ENCODE results near the gene CXCL8. TPM values are rescaled to one million over a fixed set of nuclear protein-coding genes. Genes with fewer than 3 reads are reported as not detected.

The CXCL8 gene
- polyA plus RNA-seq, 1 donor from 2014 or later, result not detected

DNA sequence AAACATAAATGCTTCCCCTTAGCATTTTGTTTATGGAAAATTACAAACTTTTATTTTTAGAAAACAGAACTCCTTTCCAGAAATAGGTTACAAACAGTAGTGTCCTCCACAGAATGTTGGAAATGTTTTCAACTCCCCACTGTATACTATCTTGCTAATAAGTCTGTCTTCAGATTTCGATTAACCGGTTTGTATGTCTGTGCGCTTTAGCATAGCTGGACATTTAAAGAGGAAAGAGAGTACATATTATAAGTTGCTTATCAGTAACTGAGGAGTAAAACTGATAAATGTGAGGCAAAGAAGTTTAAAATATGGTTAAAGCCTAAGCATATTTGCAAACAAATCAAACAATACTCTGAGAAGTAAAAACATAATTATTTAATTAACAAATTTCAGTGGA lies 3.4 kb downstream of the CXCL8 start:
- Histone ChIP-seq H2AFZ (ENCODE audit: low read depth, low read length) (no peak overlapping the region), H4K20me1 (ENCODE audit: insufficient read depth) (no peaks in the 10 kb centered on the region), H3F3A (ENCODE audit: insufficient read depth, low read length, poor library complexity, severe bottlenecking) (no peaks in the 10 kb centered on the region), H3K36me3 (ENCODE audit: insufficient read depth, low read length) (no peaks in the 10 kb centered on the region), H3K79me2 (replicated peaks; ENCODE audit: insufficient read depth, low read length) (no peaks in the 10 kb centered on the region), H3K27me3 (ENCODE audit: insufficient read depth, low read depth, low read length) (no peaks in the 10 kb centered on the region), H3K9me3 (ENCODE audit: low read length) (no peaks in the 10 kb centered on the region), H3K4me3 (ENCODE audit: low read length) (no peak overlapping the region), H3K9me2 (ENCODE audit: insufficient read depth, low read length) (no peaks in the 10 kb centered on the region), H3K27ac (ENCODE audit: low read length) (no peak overlapping the region), H3K4me2 (ENCODE audit: low read length) (no peak overlapping the region), H3K9ac (ENCODE audit: low read length) (no peak overlapping the region)
- TF ChIP-seq CTCF (IDR thresholded peaks at IDR 0.05; ENCODE audit: poor library complexity, severe bottlenecking), result no peak
- TF ChIP-seq POLR2AphosphoS5 (IDR thresholded peaks at IDR 0.05), result no peak
- no peak for TF ChIP-seq EZH2 (IDR thresholded peaks at IDR 0.05; ENCODE audit: borderline replicate concordance, insufficient read depth, low read length, poor library complexity, severe bottlenecking)
- TF ChIP-seq SMC3 (conservative IDR thresholded peaks at IDR 0.05; ENCODE audit: poor library complexity), result no peak
- TF ChIP-seq EP300 (conservative IDR thresholded peaks at IDR 0.05; ENCODE audit: poor library complexity, severe bottlenecking), result no peak
- TF ChIP-seq RAD21 (conservative IDR thresholded peaks at IDR 0.05), result no peak
- TF ChIP-seq, protein P1, sequence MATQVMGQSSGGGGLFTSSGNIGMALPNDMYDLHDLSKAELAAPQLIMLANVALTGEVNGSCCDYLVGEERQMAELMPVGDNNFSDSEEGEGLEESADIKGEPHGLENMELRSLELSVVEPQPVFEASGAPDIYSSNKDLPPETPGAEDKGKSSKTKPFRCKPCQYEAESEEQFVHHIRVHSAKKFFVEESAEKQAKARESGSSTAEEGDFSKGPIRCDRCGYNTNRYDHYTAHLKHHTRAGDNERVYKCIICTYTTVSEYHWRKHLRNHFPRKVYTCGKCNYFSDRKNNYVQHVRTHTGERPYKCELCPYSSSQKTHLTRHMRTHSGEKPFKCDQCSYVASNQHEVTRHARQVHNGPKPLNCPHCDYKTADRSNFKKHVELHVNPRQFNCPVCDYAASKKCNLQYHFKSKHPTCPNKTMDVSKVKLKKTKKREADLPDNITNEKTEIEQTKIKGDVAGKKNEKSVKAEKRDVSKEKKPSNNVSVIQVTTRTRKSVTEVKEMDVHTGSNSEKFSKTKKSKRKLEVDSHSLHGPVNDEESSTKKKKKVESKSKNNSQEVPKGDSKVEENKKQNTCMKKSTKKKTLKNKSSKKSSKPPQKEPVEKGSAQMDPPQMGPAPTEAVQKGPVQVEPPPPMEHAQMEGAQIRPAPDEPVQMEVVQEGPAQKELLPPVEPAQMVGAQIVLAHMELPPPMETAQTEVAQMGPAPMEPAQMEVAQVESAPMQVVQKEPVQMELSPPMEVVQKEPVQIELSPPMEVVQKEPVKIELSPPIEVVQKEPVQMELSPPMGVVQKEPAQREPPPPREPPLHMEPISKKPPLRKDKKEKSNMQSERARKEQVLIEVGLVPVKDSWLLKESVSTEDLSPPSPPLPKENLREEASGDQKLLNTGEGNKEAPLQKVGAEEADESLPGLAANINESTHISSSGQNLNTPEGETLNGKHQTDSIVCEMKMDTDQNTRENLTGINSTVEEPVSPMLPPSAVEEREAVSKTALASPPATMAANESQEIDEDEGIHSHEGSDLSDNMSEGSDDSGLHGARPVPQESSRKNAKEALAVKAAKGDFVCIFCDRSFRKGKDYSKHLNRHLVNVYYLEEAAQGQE (IDR thresholded peaks at IDR 0.05; ENCODE audit: borderline replicate concordance), result no peak
- no peak for TF ChIP-seq TAF1 (IDR thresholded peaks at IDR 0.05; ENCODE audit: low read depth)
- no peak for TF ChIP-seq MXI1 (conservative IDR thresholded peaks at IDR 0.05; ENCODE audit: poor library complexity, severe bottlenecking)

DNA sequence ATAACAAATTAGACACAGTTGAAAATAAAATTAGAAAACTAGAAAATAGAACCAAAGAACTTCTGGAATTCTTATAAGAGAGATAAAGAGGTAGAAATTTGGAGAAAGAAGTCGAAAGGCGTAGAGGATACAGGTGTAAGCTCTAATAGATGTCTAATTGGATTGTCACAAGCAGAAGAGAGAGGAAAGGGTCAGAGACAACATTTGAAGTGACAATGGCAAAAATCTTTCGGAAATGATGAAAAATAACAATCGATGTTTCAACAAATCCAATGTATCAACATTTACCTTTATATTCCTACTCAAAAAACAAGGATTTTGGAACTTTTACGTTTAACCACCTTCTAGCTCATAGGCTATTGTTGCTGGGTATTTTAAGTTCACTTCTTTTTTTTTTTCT lies 3.8 kb downstream of the CXCL8 start:
- H3F3A ChIP-seq (ENCODE audit: insufficient read depth, low read length, poor library complexity, severe bottlenecking), result no peaks in the 10 kb centered on the region
- no peaks in the 10 kb centered on the region for H3K79me2 ChIP-seq (replicated peaks; ENCODE audit: insufficient read depth, low read length)
- H3K27ac ChIP-seq (ENCODE audit: low read length), result no peak overlapping the region
- H3K36me3 ChIP-seq (ENCODE audit: insufficient read depth, low read length), result no peaks in the 10 kb centered on the region
- H3K27me3 ChIP-seq (ENCODE audit: insufficient read depth, low read depth, low read length), result no peaks in the 10 kb centered on the region
- no peaks in the 10 kb centered on the region for H4K20me1 ChIP-seq (ENCODE audit: insufficient read depth)
- H2AFZ ChIP-seq (ENCODE audit: low read depth, low read length), result no peak overlapping the region
- no peak overlapping the region for H3K4me3 ChIP-seq (ENCODE audit: low read length)
- no peaks in the 10 kb centered on the region for H3K9me3 ChIP-seq (ENCODE audit: low read length)
- H3K4me2 ChIP-seq (ENCODE audit: low read length), result no peak overlapping the region
- TF ChIP-seq, protein P1 (IDR thresholded peaks at IDR 0.05; ENCODE audit: borderline replicate concordance), result no peak
- TF ChIP-seq POLR2AphosphoS5 (IDR thresholded peaks at IDR 0.05), result no peak
- no peak for TF ChIP-seq TAF1 (IDR thresholded peaks at IDR 0.05; ENCODE audit: low read depth)
- TF ChIP-seq MXI1 (conservative IDR thresholded peaks at IDR 0.05; ENCODE audit: poor library complexity, severe bottlenecking), result no peak
- no peak for TF ChIP-seq RAD21 (conservative IDR thresholded peaks at IDR 0.05)
- H3K9ac ChIP-seq (ENCODE audit: low read length), result no peak overlapping the region
- no peaks in the 10 kb centered on the region for H3K9me2 ChIP-seq (ENCODE audit: insufficient read depth, low read length)

Data from neural cell (in vitro differentiated cells).